ENCODE measurements around the gene CAVIN3. TPM values are rescaled to one million over a fixed set of nuclear protein-coding genes. Genes with fewer than 3 reads are reported as not detected.
A peak's percentile ranks its signal among the peaks of the same experiment; 100 is the strongest.

The CAVIN3 gene
- total RNA-seq, 1 experiment from 2014 or later, result 41.5 TPM

- TF ChIP-seq ZNF281 (CRISPR knock-in tag; IDR thresholded peaks at IDR 0.05), result no peak
- TF ChIP-seq ZNF232 (CRISPR knock-in tag; IDR thresholded peaks at IDR 0.05), result no peak
- TF ChIP-seq SP1 (CRISPR knock-in tag; conservative IDR thresholded peaks at IDR 0.05), result no peak
- no peak for TF ChIP-seq NFYB (CRISPR knock-in tag; conservative IDR thresholded peaks at IDR 0.05; ENCODE audit: low read depth)
- no peak for TF ChIP-seq MXD4 (CRISPR knock-in tag; IDR thresholded peaks at IDR 0.05; ENCODE audit: borderline replicate concordance)
- TF ChIP-seq SMAD3 (CRISPR knock-in tag; IDR thresholded peaks at IDR 0.05; ENCODE audit: borderline replicate concordance), result no peak
- no peak for TF ChIP-seq ERG (CRISPR knock-in tag; IDR thresholded peaks at IDR 0.05)
- TF ChIP-seq ATF3 (CRISPR knock-in tag; conservative IDR thresholded peaks at IDR 0.05), result no peak
- TF ChIP-seq CREB1 (CRISPR knock-in tag; IDR thresholded peaks at IDR 0.05), result no peak
- TF ChIP-seq FOXK1 (CRISPR knock-in tag; IDR thresholded peaks at IDR 0.05), result no peak
These were observed 15.0 kb downstream of the CAVIN3 start (continued) for GRCh38 chr11:6305297-6305696.

GRCh38 chr11:6303661-6304060, 16.6 kb downstream of the CAVIN3 start:
- CTCF ChIA-PET, result interaction anchor here (0.6 to 3.1 kb wide), 6 partner anchors 12 to 60 kb away, joined by 4 to 13 read pairs (median 9); no protein-coding TSS in a partner anchor
- no peak for DNase-seq (ENCODE audit: low spot score)

GRCh38 chr11:6301096-6301495, 19.2 kb downstream of the CAVIN3 start:
- Mint-ChIP-seq H3K9me3 (no peaks in the 10 kb centered on the region), H3K4me3 (no peak overlapping the region), H3K36me3 (no peaks in the 10 kb centered on the region), H3K27me3 (ENCODE audit: low read depth) (no peaks in the 10 kb centered on the region), H3K27ac (no peak overlapping the region), H3K4me1 (peaks cover 70% of the 10 kb centered on the region)
- TF ChIP-seq OVOL2 (CRISPR knock-in tag; IDR thresholded peaks at IDR 0.05; ENCODE audit: borderline replicate concordance) (no peak), SMAD3 (CRISPR knock-in tag; IDR thresholded peaks at IDR 0.05; ENCODE audit: borderline replicate concordance) (no peak), ARID4B (CRISPR knock-in tag; IDR thresholded peaks at IDR 0.05; ENCODE audit: borderline replicate concordance) (no peak), GTF2I (CRISPR knock-in tag; conservative IDR thresholded peaks at IDR 0.05) (no peak), AFF4 (CRISPR knock-in tag; IDR thresholded peaks at IDR 0.05; ENCODE audit: borderline replicate concordance) (no peak)
- POLR2A ChIA-PET, result interaction anchor here (0.7 kb wide), 1 partner anchor 1122 kb away, joined by 3 read pairs; no protein-coding TSS in a partner anchor
- ATAC-seq, result no peak
- no peak for DNase-seq (ENCODE audit: low spot score)
- CTCF ChIA-PET, result interaction anchor here (3.1 kb wide), 1 partner anchor 50 kb away, joined by 13 read pairs; no protein-coding TSS in a partner anchor

More at GRCh38 chr11:6303661-6304060, 16.6 kb downstream of the CAVIN3 start:
- H3K36me3 Mint-ChIP-seq, result no peaks in the 10 kb centered on the region
- no peak overlapping the region for H3K4me3 Mint-ChIP-seq
- no peaks in the 10 kb centered on the region for H3K27me3 Mint-ChIP-seq (ENCODE audit: low read depth)
- H3K4me1 Mint-ChIP-seq, result peaks cover 67% of the 10 kb centered on the region
- TF ChIP-seq TEAD4 (CRISPR knock-in tag; IDR thresholded peaks at IDR 0.05) (no peak), IRF2 (CRISPR knock-in tag; IDR thresholded peaks at IDR 0.05; ENCODE audit: borderline replicate concordance, low read depth) (no peak), NFE2L1 (CRISPR knock-in tag; IDR thresholded peaks at IDR 0.05) (peak; percentile 67; the same call in 1 of the 2 replicates), ZNF416 (CRISPR knock-in tag; IDR thresholded peaks at IDR 0.05) (no peak)
- POLR2A ChIA-PET, result no interaction called here
- peak; percentile 78 for ATAC-seq
- H3K27ac Mint-ChIP-seq, result peak overlapping the region; percentile 82
- no peaks in the 10 kb centered on the region for H3K9me3 Mint-ChIP-seq

Measured in WTC11 (cell line).